Activated CD4-positive, alpha-beta T cell treated with anti-CD3 and anti-CD28 coated beads, Interleukin-2, Interleukin-4, amounts not matched to agents 100 ng/mL and 50 ng/mL, durations not matched to agents 16 hours and 8 hours (primary cell): Measurements from ENCODE around the gene NEURL1B.
"Not testable (repeated sequence)": the region's sequence is repeated elsewhere in the genome, so short reads cannot be mapped to it uniquely, and the experiment has no call there.

ENCODE experiments used
- DNase-seq: peaks from one replicate; pipeline ENCODE4 v3.0.0-alpha.2; 2020; ENCODE audit warnings: low spot score

The NEURL1B gene

GRCh38 chr5:172640822-172641358, at the start of gene NEURL1B:
TSS of gene NEURL1B (plus strand) at chr5:172641263. CDS start at chr5:172641407, 144 bp downstream.
- peak; percentile 47 for DNase-seq

GRCh38 chr5:172591636-172592035, 49.4 kb upstream of the NEURL1B start:
- no peak for DNase-seq

- DNase-seq, result no peak
Observed at GRCh38 chr5:172592881-172593280, 48.2 kb upstream of the NEURL1B start.

- no peak for DNase-seq
Observed at GRCh38 chr5:172593306-172593705, 47.8 kb upstream of the NEURL1B start.

GRCh38 chr5:172593721-172594235, 47.3 kb upstream of the NEURL1B start:
- no peak for DNase-seq

- DNase-seq, result no peak
Observed at GRCh38 chr5:172594431-172594830, 46.6 kb upstream of the NEURL1B start.

- DNase-seq, result no peak
Observed at GRCh38 chr5:172594867-172595466, 46.1 kb upstream of the NEURL1B start.

- no peak for DNase-seq
Observed at GRCh38 chr5:172595596-172596455, 45.2 kb upstream of the NEURL1B start.

- DNase-seq, result no peak
Observed at GRCh38 chr5:172596638-172597231, 44.3 kb upstream of the NEURL1B start.

GRCh38 chr5:172597755-172598155, 43.3 kb upstream of the NEURL1B start:
- DNase-seq, result no peak

- no peak for DNase-seq
Observed at GRCh38 chr5:172598251-172599203, 42.5 kb upstream of the NEURL1B start.

GRCh38 chr5:172599204-172599567, 41.9 kb upstream of the NEURL1B start:
- no peak for DNase-seq

GRCh38 chr5:172600571-172600970, 40.5 kb upstream of the NEURL1B start:
- DNase-seq, result no peak

GRCh38 chr5:172601576-172601975, 39.5 kb upstream of the NEURL1B start:
- DNase-seq, result not testable (repeated sequence)

- no peak for DNase-seq
Observed at GRCh38 chr5:172602783-172603231, 38.3 kb upstream of the NEURL1B start.

GRCh38 chr5:172603251-172603806, 37.7 kb upstream of the NEURL1B start:
- no peak for DNase-seq

GRCh38 chr5:172605466-172605865, 35.6 kb upstream of the NEURL1B start:
- DNase-seq, result no peak

- DNase-seq, result no peak
Observed at GRCh38 chr5:172606156-172606785, 34.8 kb upstream of the NEURL1B start.

GRCh38 chr5:172607213-172607793, 33.8 kb upstream of the NEURL1B start:
- DNase-seq, result no peak

- no peak for DNase-seq
Observed at GRCh38 chr5:172608773-172609172, 32.3 kb upstream of the NEURL1B start.
